Natural killer cell (primary cell): Measurements from ENCODE around the gene UBQLN3. TPM values are rescaled to one million over a fixed set of nuclear protein-coding genes. Genes with fewer than 3 reads are reported as not detected.

Source experiments
- ATAC-seq, 3 donors: fragments of 150-1000 bp in 2 of 3; fragments of 200-7000 bp in 1 of 3; cut with Tn5 transposase; 1 replicate in 1 of 3; 2 replicates in 2 of 3; pipeline ENCODE4 v1.10.0; 2021; ENCODE audit warnings: mild to moderate bottlenecking in 2 of 3, moderate library complexity in 2 of 3
- DNase-seq, 2 donors: peaks; one replicate each; pipeline versions ENCODE4 v3.0.0 to v3.0.0-alpha.2; 2013 to 2021; ENCODE audit warnings: mixed read lengths in 1 of 2
- H3K27ac ChIP-seq: one replicate; pipeline ENCODE4 v1.5.1; 2013; ENCODE audit warnings: mild to moderate bottlenecking, low read length
- H3K27me3 ChIP-seq: one replicate; pipeline ENCODE4 v1.6.1; 2013; ENCODE audit warnings: low read length; ENCODE audit not compliant: control insufficient read depth, insufficient read depth
- H3K36me3 ChIP-seq: one replicate; pipeline ENCODE4 v1.6.1; 2013; ENCODE audit warnings: low read length; ENCODE audit not compliant: control insufficient read depth, insufficient read depth
- H3K4me1 ChIP-seq: one replicate; pipeline ENCODE4 v1.6.1; 2013; ENCODE audit warnings: low read length; ENCODE audit not compliant: control insufficient read depth, insufficient read depth
- H3K4me3 ChIP-seq: one replicate; pipeline ENCODE4 v1.5.1; 2013; ENCODE audit warnings: low read length
- H3K9me3 ChIP-seq: one replicate; pipeline ENCODE4 v1.6.1; 2013; ENCODE audit warnings: low read length; ENCODE audit not compliant: control insufficient read depth, insufficient read depth
- H3K27ac Mint-ChIP-seq, 2 donors: one replicate each; pipeline ENCODE4 v1.8.0; 2022; ENCODE audit warnings: mild to moderate bottlenecking in 2 of 2, mixed read lengths in 2 of 2, moderate library complexity in 1 of 2
- H3K27me3 Mint-ChIP-seq, 2 donors: one replicate each; pipeline ENCODE4 v1.8.0; 2022; ENCODE audit warnings: low read depth in 2 of 2, mixed read lengths in 2 of 2
- H3K36me3 Mint-ChIP-seq: one replicate; pipeline ENCODE4 v1.8.0; 2022; ENCODE audit warnings: mixed read lengths
- H3K4me1 Mint-ChIP-seq, 2 donors: one replicate each; pipeline ENCODE4 v1.8.0; 2022; ENCODE audit warnings: mixed read lengths in 2 of 2
- H3K4me3 Mint-ChIP-seq: one replicate; pipeline ENCODE4 v1.8.0; 2022; ENCODE audit warnings: mild to moderate bottlenecking, moderate library complexity, mixed read lengths
- H3K9me3 Mint-ChIP-seq, 2 donors: one replicate each; pipeline ENCODE4 v1.8.0; 2022; ENCODE audit warnings: mixed read lengths in 2 of 2
- WGBS: methylation state at CpG from one replicate; pipeline ENCODE4 v1.1.7; 2013; ENCODE audit warnings: missing lambda C conversion rate; ENCODE audit not compliant: insufficient coverage; 5-methylcytosine and 5-hydroxymethylcytosine counted together
- intact Hi-C: fragments of 100-400 bp; cut with micrococcal nuclease; formaldehyde crosslinking; loops from one replicate; pipeline ENCODE4 v1.14.2; 2022
- total RNA-seq, 4 donors: library from RNA; stranded (reverse); fragments of 120-200 nt in 1 of 4; gene quantifications; one replicate each; pipeline versions ENCODE4 v1.2.3 to v1.2.4, GENCODE V29; 2013 to 2022
- TF ChIP-seq, protein P1 (sequence below): fragments of 200-600 bp; IDR thresholded peaks from one replicate; pipeline ENCODE4 v1.8.0; 2022; ENCODE audit warnings: antibody characterized with exemption

Gene UBQLN3
- total RNA-seq, 3 donors from 2014 or later (not counting 1 experiment from before 2014, with no cell fraction given): 0.15 to 0.20 TPM; not detected in 1

DNA sequence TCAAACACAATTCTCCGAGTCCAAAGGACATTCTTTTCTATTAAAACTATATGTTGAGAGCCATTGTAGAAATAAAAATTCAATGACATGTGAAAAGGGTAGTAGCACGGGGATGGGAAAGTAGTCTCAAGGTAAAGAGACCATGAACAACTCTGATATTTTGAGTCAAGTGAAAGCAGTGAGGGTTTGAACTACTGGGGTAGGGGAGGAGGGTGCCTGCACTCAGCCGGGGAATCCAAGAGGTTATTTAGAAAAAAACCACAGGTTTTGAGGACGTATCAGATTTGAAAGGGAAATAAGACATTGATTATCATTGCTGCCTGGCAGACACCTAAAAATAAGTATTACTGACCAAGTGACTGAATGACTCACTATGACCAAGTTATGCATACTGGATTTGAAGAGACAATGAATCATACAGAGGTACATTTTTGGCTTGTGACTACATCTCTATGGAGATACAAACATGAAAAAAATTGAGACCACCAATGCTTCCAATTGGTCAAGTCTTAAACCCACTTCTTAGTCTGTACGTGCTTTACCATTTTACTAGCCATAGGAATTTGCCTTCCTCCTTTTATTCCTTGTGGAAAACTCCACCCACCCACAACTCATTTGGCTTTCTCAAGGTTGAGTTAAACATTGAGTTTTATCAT lies 40.8 kb upstream of the UBQLN3 start:
- Histone ChIP-seq H3K27ac (no peak overlapping the region), H3K36me3 (no peaks in the 10 kb centered on the region), H3K27me3 (no peaks in the 10 kb centered on the region), H3K9me3 (no peaks in the 10 kb centered on the region), H3K4me1 (no peaks in the 10 kb centered on the region), H3K4me3 (no peak overlapping the region)
- H3K36me3 Mint-ChIP-seq: no peaks in the 10 kb centered on the region
- H3K27ac Mint-ChIP-seq: no peak overlapping the region
- H3K4me3 Mint-ChIP-seq: no peak overlapping the region
- intact Hi-C loops: no loop called here
- H3K27me3 Mint-ChIP-seq: peaks cover 18 to 29% of the 10 kb centered on the region in 2 donors
- H3K4me1 Mint-ChIP-seq: no peaks in the 10 kb centered on the region
- H3K9me3 Mint-ChIP-seq: no peaks in the 10 kb centered on the region
- DNase-seq (no peak), ATAC-seq (no peak)
- WGBS: 51% methylated on average over 4 of the region's 5 CpGs
- TF ChIP-seq, protein P1, sequence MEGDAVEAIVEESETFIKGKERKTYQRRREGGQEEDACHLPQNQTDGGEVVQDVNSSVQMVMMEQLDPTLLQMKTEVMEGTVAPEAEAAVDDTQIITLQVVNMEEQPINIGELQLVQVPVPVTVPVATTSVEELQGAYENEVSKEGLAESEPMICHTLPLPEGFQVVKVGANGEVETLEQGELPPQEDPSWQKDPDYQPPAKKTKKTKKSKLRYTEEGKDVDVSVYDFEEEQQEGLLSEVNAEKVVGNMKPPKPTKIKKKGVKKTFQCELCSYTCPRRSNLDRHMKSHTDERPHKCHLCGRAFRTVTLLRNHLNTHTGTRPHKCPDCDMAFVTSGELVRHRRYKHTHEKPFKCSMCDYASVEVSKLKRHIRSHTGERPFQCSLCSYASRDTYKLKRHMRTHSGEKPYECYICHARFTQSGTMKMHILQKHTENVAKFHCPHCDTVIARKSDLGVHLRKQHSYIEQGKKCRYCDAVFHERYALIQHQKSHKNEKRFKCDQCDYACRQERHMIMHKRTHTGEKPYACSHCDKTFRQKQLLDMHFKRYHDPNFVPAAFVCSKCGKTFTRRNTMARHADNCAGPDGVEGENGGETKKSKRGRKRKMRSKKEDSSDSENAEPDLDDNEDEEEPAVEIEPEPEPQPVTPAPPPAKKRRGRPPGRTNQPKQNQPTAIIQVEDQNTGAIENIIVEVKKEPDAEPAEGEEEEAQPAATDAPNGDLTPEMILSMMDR: no peak

- H3K27ac Mint-ChIP-seq: no peak within 1 kb of the TSS
- WGBS: no CpG with 5 or more reads among the region's 1 CpG
- H3K27me3 Mint-ChIP-seq: peaks cover 9 to 21% of the 10 kb centered on the region in 2 donors
- no peak within 1 kb of the TSS for H3K4me3 Mint-ChIP-seq
- no peaks in the 10 kb centered on the region for H3K4me1 ChIP-seq
- H3K36me3 ChIP-seq: no peaks in the 10 kb centered on the region
- no peaks in the 10 kb centered on the region for H3K36me3 Mint-ChIP-seq
- H3K9me3 ChIP-seq: no peaks in the 10 kb centered on the region
- H3K9me3 Mint-ChIP-seq: no peaks in the 10 kb centered on the region
- DNase-seq (no peak), ATAC-seq (no peak)
- TF ChIP-seq, protein P1: no peak
- intact Hi-C loops: no loop called here
- no peaks in the 10 kb centered on the region for H3K27me3 ChIP-seq
- H3K27ac ChIP-seq: no peak within 1 kb of the TSS
- no peak within 1 kb of the TSS for H3K4me3 ChIP-seq
- H3K4me1 Mint-ChIP-seq: no peaks in the 10 kb centered on the region
Measured at GRCh38 chr11:5548440-5548839, 38.7 kb upstream of the UBQLN3 start, which contains the start of gene OR52H1. TSS of gene OR52H1 (minus strand) at chr11:5548540. CDS start at chr11:5545505, 3,035 bp downstream.

GRCh38 chr11:5547982-5548381 lies 38.2 kb upstream of the UBQLN3 start:
- WGBS: no CpG with 5 or more reads among the region's 1 CpG
- no peaks in the 10 kb centered on the region for H3K36me3 ChIP-seq
- no peak overlapping the region for H3K27ac Mint-ChIP-seq
- intact Hi-C loops: no loop called here
- H3K9me3 Mint-ChIP-seq: no peaks in the 10 kb centered on the region
- no peaks in the 10 kb centered on the region for H3K4me1 Mint-ChIP-seq
- H3K9me3 ChIP-seq: no peaks in the 10 kb centered on the region
- no peaks in the 10 kb centered on the region for H3K27me3 ChIP-seq
- H3K4me1 ChIP-seq: no peaks in the 10 kb centered on the region
- no peak overlapping the region for H3K4me3 ChIP-seq
- no peak for DNase-seq
- H3K4me3 Mint-ChIP-seq: no peak overlapping the region
- TF ChIP-seq, protein P1: no peak
- no peak for ATAC-seq
- no peaks in the 10 kb centered on the region for H3K36me3 Mint-ChIP-seq
- H3K27ac ChIP-seq: no peak overlapping the region
- H3K27me3 Mint-ChIP-seq: peaks cover 9 to 21% of the 10 kb centered on the region in 2 donors

- Histone ChIP-seq H3K9me3 (no peaks in the 10 kb centered on the region), H3K4me3 (no peak overlapping the region), H3K27me3 (no peaks in the 10 kb centered on the region), H3K27ac (no peak overlapping the region), H3K4me1 (no peaks in the 10 kb centered on the region), H3K36me3 (no peaks in the 10 kb centered on the region)
- no peaks in the 10 kb centered on the region for H3K4me1 Mint-ChIP-seq
- no peak overlapping the region for H3K4me3 Mint-ChIP-seq
- no peaks in the 10 kb centered on the region for H3K36me3 Mint-ChIP-seq
- no peak overlapping the region for H3K27ac Mint-ChIP-seq
- no peak for ATAC-seq
- H3K9me3 Mint-ChIP-seq: no peaks in the 10 kb centered on the region
- whole genome bisulfite sequencing: 84% methylated on average over 3 of the region's 3 CpGs
- H3K27me3 Mint-ChIP-seq: peaks cover 3 to 15% of the 10 kb centered on the region in 2 donors
- DNase-seq: no peak
- TF ChIP-seq, protein P1: no peak
- intact Hi-C loops: no loop called here
Measured at GRCh38 chr11:5546457-5546856, 36.7 kb upstream of the UBQLN3 start.
